ENCODE results near the gene HNF1A. TPM values are rescaled to one million over a fixed set of nuclear protein-coding genes. Genes with fewer than 3 reads are reported as not detected.

Gene HNF1A
- total RNA-seq, 1 donor from 2014 or later = not detected

DNA sequence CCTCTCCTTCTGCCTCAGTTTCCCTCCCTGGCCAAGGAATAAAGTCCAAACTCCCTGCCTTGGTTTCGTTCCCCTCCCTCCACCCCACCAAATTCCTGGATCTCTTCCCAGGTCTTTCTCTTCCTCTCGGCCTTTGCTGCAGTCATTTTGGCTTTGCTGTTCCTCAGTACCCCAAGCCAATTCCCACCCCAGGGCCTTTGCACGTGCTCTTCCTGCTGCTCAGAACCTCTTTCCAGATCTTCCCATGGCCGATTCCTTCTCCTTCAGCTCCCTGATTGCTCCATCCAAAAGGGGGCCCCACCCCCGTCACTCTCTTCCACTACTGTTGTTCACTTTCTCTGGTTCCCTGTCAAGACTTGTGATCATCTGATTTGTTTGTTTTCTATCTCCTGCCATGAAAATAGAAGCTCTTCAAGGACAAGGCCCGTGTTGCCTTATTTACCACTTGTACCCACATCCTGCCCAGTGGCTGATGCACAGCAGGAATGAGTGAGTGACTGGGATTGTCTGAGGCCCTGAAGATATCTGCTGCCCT lies 3.1 kb downstream of the HNF1A start:
- Mint-ChIP-seq H3K27ac (ENCODE audit: unreplicated experiment) (no peak overlapping the region), H3K4me1 (ENCODE audit: unreplicated experiment) (no peaks in the 10 kb centered on the region), H3K9me3 (ENCODE audit: unreplicated experiment) (no peaks in the 10 kb centered on the region), H3K4me3 (ENCODE audit: unreplicated experiment) (no peak overlapping the region), H3K36me3 (ENCODE audit: unreplicated experiment) (no peaks in the 10 kb centered on the region), H3K27me3 (ENCODE audit: unreplicated experiment) (peaks cover 3% of the 10 kb centered on the region)
- TF ChIP-seq, protein P1, sequence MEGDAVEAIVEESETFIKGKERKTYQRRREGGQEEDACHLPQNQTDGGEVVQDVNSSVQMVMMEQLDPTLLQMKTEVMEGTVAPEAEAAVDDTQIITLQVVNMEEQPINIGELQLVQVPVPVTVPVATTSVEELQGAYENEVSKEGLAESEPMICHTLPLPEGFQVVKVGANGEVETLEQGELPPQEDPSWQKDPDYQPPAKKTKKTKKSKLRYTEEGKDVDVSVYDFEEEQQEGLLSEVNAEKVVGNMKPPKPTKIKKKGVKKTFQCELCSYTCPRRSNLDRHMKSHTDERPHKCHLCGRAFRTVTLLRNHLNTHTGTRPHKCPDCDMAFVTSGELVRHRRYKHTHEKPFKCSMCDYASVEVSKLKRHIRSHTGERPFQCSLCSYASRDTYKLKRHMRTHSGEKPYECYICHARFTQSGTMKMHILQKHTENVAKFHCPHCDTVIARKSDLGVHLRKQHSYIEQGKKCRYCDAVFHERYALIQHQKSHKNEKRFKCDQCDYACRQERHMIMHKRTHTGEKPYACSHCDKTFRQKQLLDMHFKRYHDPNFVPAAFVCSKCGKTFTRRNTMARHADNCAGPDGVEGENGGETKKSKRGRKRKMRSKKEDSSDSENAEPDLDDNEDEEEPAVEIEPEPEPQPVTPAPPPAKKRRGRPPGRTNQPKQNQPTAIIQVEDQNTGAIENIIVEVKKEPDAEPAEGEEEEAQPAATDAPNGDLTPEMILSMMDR (IDR thresholded peaks at IDR 0.05) = no peak
- DNase-seq (ENCODE audit: extremely low spot score, unreplicated experiment) = no peak

DNA sequence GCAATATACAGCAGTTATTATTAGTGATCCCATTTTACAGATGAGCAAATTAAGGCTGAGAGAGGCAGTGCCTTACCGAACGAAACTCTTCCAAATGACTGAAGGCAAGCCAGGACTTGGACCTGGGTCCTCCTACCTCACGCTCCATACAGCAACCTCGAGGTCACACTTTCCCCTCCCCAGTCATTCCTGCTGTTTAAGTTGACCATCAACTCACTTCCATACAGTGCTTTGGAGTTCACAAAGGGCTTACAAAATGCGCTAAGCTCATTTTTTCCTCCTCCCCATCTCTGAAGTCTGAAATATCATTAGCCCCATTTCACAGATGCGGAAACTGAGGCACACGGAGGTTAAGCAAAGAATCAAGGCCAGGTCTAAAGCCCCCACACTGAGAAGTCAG lies 4.3 kb downstream of the HNF1A start:
- DNase-seq (ENCODE audit: extremely low spot score, unreplicated experiment) = no peak
- Mint-ChIP-seq H3K27ac (ENCODE audit: unreplicated experiment) (no peak overlapping the region), H3K36me3 (ENCODE audit: unreplicated experiment) (no peaks in the 10 kb centered on the region), H3K9me3 (ENCODE audit: unreplicated experiment) (no peaks in the 10 kb centered on the region), H3K27me3 (ENCODE audit: unreplicated experiment) (peaks cover 3% of the 10 kb centered on the region), H3K4me1 (ENCODE audit: unreplicated experiment) (no peaks in the 10 kb centered on the region), H3K4me3 (ENCODE audit: unreplicated experiment) (no peak overlapping the region)
- TF ChIP-seq, protein P1 (IDR thresholded peaks at IDR 0.05) = no peak

DNA sequence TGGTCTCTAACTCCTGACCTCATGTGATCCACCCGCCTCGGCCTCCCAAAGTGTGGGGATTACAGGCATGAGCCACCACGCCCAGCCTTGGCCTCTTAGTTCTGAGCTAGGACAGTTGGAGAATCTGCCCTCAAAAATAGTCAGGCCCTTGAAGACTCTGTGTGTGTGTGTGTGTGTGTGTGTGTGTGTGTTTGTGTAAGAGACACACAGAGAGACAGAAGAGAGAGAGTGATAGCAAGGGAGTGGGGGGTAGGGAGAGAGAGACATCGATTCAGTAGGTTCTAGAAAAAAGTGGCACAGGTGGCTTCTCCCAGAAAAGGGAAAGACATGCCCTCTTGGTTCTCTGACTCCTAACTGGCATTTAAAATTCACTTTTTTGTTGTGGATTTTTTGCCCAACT lies 5.4 kb downstream of the HNF1A start:
- H3K27me3 Mint-ChIP-seq (ENCODE audit: unreplicated experiment) = peaks cover 3% of the 10 kb centered on the region
- no peak for DNase-seq (ENCODE audit: extremely low spot score, unreplicated experiment)
- no peaks in the 10 kb centered on the region for H3K9me3 Mint-ChIP-seq (ENCODE audit: unreplicated experiment)
- no peak overlapping the region for H3K27ac Mint-ChIP-seq (ENCODE audit: unreplicated experiment)
- TF ChIP-seq, protein P1 (IDR thresholded peaks at IDR 0.05) = no peak
- no peaks in the 10 kb centered on the region for H3K36me3 Mint-ChIP-seq (ENCODE audit: unreplicated experiment)
- no peak overlapping the region for H3K4me3 Mint-ChIP-seq (ENCODE audit: unreplicated experiment)
- H3K4me1 Mint-ChIP-seq (ENCODE audit: unreplicated experiment) = no peaks in the 10 kb centered on the region

DNA sequence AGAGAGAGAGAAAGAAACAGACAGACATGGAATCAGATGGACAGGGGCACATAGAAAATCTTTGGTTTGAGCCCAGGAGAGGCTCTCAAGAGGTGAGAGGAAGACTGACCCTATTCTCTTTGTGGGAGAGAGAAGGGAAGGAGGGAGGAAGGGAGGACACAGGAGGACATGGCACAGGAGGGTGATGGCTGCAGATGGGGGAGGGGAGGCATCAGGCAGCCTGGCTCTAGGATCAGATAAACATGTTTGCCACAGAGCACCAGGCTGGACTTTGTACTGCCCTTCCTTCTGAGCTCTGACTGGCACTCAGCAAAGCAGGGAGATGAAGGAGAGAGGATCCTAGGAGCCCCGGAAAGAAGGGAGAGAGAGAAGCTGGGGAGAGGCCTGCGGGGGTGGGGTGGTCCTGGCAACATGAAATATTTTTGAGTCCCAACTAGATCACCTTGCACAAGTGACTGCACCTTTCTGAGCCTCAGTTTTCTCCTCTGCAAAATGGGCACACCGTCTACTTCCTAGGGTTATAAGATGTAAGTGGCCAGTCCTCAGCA lies 6.1 kb downstream of the HNF1A start:
- Mint-ChIP-seq H3K4me1 (ENCODE audit: unreplicated experiment) (no peaks in the 10 kb centered on the region), H3K9me3 (ENCODE audit: unreplicated experiment) (no peaks in the 10 kb centered on the region), H3K4me3 (ENCODE audit: unreplicated experiment) (no peak overlapping the region), H3K27ac (ENCODE audit: unreplicated experiment) (no peak overlapping the region), H3K27me3 (ENCODE audit: unreplicated experiment) (peaks cover 3% of the 10 kb centered on the region), H3K36me3 (ENCODE audit: unreplicated experiment) (no peaks in the 10 kb centered on the region)
- no peak for DNase-seq (ENCODE audit: extremely low spot score, unreplicated experiment)
- TF ChIP-seq, protein P1 (IDR thresholded peaks at IDR 0.05) = no peak

DNA sequence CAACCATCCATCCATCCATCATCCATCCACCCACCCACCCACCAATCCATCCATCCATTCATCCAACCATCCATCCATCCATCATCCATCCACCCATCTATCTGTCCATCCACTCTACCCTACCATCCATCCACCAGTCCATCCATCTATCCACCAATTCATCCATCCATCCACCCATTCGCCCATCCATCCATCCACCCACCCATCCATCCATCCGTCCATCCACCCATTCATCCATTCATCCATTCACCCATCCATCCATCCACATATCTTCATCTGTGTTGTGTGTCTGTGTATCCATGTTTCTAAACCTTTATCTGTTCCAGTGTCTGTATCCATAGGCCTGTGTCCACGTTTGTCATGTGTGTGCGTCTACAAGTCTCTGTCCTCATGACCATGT lies 9.9 kb downstream of the HNF1A start:
- TF ChIP-seq, protein P1 (IDR thresholded peaks at IDR 0.05) = no peak
- peaks cover 23% of the 10 kb centered on the region for H3K27me3 Mint-ChIP-seq (ENCODE audit: unreplicated experiment)
- H3K4me1 Mint-ChIP-seq (ENCODE audit: unreplicated experiment) = no peaks in the 10 kb centered on the region
- no peak for DNase-seq (ENCODE audit: extremely low spot score, unreplicated experiment)
- no peaks in the 10 kb centered on the region for H3K9me3 Mint-ChIP-seq (ENCODE audit: unreplicated experiment)
- H3K4me3 Mint-ChIP-seq (ENCODE audit: unreplicated experiment) = no peak overlapping the region
- H3K27ac Mint-ChIP-seq (ENCODE audit: unreplicated experiment) = no peak overlapping the region
- H3K36me3 Mint-ChIP-seq (ENCODE audit: unreplicated experiment) = no peaks in the 10 kb centered on the region

All from osteocyte (in vitro differentiated cells).